Measurements from ENCODE around the gene NEB.

GRCh38 chr2:151718796-151719195 lies 15.5 kb downstream of the NEB start:
- TF ChIP-seq EZH2phosphoT487 (IDR thresholded peaks at IDR 0.05; ENCODE audit: borderline replicate concordance, low read length) = no peak
- TF ChIP-seq CTCF (IDR thresholded peaks at IDR 0.05; ENCODE audit: low read depth, low read length, poor library complexity, severe bottlenecking) = no peak
